ENCODE measurements around the gene CATSPERE. TPM values are rescaled to one million over a fixed set of nuclear protein-coding genes. Genes with fewer than 3 reads are reported as not detected.

CATSPERE gene
- total and polyA plus RNA-seq, 9 of the 15 experiments (the other 6 are each of a cell fraction or from before 2014, with no cell fraction given): 0.06 to 0.16 (median 0.09) TPM; not detected in 3

GRCh38 chr1:244451539-244451950 is 9.5 kb upstream of the CATSPERE start, which contains the start of gene ADSS2 (continued):
- peak; percentile 72; the same call in 1 of the 2 replicates for TF ChIP-seq ZNF830 (CRISPR knock-in tag; IDR thresholded peaks at IDR 0.05)
- peak; percentile 9 for TF ChIP-seq CCNT2 (IDR thresholded peaks at IDR 0.05; ENCODE audit: borderline replicate concordance, extremely low read depth, insufficient read length, low read depth, low read length)
- TF ChIP-seq, protein P1, sequence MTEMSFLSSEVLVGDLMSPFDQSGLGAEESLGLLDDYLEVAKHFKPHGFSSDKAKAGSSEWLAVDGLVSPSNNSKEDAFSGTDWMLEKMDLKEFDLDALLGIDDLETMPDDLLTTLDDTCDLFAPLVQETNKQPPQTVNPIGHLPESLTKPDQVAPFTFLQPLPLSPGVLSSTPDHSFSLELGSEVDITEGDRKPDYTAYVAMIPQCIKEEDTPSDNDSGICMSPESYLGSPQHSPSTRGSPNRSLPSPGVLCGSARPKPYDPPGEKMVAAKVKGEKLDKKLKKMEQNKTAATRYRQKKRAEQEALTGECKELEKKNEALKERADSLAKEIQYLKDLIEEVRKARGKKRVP (CRISPR knock-in tag; IDR thresholded peaks at IDR 0.05): peak; percentile 53; the same call in 1 of the 2 replicates
- TF ChIP-seq, protein P2, sequence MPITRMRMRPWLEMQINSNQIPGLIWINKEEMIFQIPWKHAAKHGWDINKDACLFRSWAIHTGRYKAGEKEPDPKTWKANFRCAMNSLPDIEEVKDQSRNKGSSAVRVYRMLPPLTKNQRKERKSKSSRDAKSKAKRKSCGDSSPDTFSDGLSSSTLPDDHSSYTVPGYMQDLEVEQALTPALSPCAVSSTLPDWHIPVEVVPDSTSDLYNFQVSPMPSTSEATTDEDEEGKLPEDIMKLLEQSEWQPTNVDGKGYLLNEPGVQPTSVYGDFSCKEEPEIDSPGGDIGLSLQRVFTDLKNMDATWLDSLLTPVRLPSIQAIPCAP (CRISPR knock-in tag; IDR thresholded peaks at IDR 0.05; ENCODE audit: borderline replicate concordance): no peak
- TF ChIP-seq KLF16 (IDR thresholded peaks at IDR 0.05): no peak
- peak in 1 of 2 experiments; percentile 17; a peak in 1 of 4 replicates for TF ChIP-seq ETV6 (IDR thresholded peaks at IDR 0.05; ENCODE audit: borderline replicate concordance in 1 of 2, low read depth in 2 of 2, low read length in 1 of 2)
- no peak for TF ChIP-seq ETV6 (CRISPR knock-in tag; IDR thresholded peaks at IDR 0.05; ENCODE audit: borderline replicate concordance)
- TF ChIP-seq, protein P3, sequence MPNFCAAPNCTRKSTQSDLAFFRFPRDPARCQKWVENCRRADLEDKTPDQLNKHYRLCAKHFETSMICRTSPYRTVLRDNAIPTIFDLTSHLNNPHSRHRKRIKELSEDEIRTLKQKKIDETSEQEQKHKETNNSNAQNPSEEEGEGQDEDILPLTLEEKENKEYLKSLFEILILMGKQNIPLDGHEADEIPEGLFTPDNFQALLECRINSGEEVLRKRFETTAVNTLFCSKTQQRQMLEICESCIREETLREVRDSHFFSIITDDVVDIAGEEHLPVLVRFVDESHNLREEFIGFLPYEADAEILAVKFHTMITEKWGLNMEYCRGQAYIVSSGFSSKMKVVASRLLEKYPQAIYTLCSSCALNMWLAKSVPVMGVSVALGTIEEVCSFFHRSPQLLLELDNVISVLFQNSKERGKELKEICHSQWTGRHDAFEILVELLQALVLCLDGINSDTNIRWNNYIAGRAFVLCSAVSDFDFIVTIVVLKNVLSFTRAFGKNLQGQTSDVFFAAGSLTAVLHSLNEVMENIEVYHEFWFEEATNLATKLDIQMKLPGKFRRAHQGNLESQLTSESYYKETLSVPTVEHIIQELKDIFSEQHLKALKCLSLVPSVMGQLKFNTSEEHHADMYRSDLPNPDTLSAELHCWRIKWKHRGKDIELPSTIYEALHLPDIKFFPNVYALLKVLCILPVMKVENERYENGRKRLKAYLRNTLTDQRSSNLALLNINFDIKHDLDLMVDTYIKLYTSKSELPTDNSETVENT (CRISPR knock-in tag; IDR thresholded peaks at IDR 0.05): peak; percentile 84
- no peak for TF ChIP-seq HDAC6 (IDR thresholded peaks at IDR 0.05; ENCODE audit: low read depth, low read length)
- no peak for TF ChIP-seq CBX8 (IDR thresholded peaks at IDR 0.05; ENCODE audit: borderline replicate concordance, extremely low read depth, low read depth, low read length, poor library complexity, severe bottlenecking)
- TF ChIP-seq ZC3H4 (CRISPR knock-in tag; IDR thresholded peaks at IDR 0.05; ENCODE audit: borderline replicate concordance): peak; percentile 87; the same call in 1 of the 2 replicates
- no peak for TF ChIP-seq ID3 (CRISPR knock-in tag; IDR thresholded peaks at IDR 0.05)
- TF ChIP-seq ID3 (tag; IDR thresholded peaks at IDR 0.05): peak; percentile 64; the same call in 1 of the 2 replicates
- TF ChIP-seq, protein P4, sequence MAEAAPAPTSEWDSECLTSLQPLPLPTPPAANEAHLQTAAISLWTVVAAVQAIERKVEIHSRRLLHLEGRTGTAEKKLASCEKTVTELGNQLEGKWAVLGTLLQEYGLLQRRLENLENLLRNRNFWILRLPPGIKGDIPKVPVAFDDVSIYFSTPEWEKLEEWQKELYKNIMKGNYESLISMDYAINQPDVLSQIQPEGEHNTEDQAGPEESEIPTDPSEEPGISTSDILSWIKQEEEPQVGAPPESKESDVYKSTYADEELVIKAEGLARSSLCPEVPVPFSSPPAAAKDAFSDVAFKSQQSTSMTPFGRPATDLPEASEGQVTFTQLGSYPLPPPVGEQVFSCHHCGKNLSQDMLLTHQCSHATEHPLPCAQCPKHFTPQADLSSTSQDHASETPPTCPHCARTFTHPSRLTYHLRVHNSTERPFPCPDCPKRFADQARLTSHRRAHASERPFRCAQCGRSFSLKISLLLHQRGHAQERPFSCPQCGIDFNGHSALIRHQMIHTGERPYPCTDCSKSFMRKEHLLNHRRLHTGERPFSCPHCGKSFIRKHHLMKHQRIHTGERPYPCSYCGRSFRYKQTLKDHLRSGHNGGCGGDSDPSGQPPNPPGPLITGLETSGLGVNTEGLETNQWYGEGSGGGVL (CRISPR knock-in tag; IDR thresholded peaks at IDR 0.05): no peak
- TF ChIP-seq ZBTB1 (CRISPR knock-in tag; IDR thresholded peaks at IDR 0.05; ENCODE audit: borderline replicate concordance, low read depth): 0 out of 2 replicates have a peak, but pooled peaks have one; percentile 21
- TF ChIP-seq ZNF282 (CRISPR knock-in tag; IDR thresholded peaks at IDR 0.05): 0 out of 2 replicates have a peak, but pooled peaks have one; percentile 84
- TF ChIP-seq FOSL1 (tag; conservative IDR thresholded peaks at IDR 0.05): peak; percentile 9; the same call in 1 of the 2 replicates
- TF ChIP-seq ZKSCAN1 (IDR thresholded peaks at IDR 0.05; ENCODE audit: low read depth, low read length): no peak
